Aorta (tissue), 5 donors: ENCODE data around the gene CHST12. TPM values are rescaled to one million over a fixed set of nuclear protein-coding genes. Genes with fewer than 3 reads are reported as not detected.
"Not testable (repeated sequence)": the region's sequence is repeated elsewhere in the genome, so short reads cannot be mapped to it uniquely, and the experiment has no call there.

Source experiments
- ATAC-seq: fragments of 200-7000 bp; cut with Tn5 transposase; one replicate; pipeline ENCODE4 v1.9.1; 2022; ENCODE audit warnings: moderate library complexity; ENCODE audit not compliant: low FRiP score
- DNase-seq, 2 donors: peaks; one replicate each; pipeline ENCODE4 v3.0.0-alpha.2; 2020
- H3K27ac ChIP-seq, 2 donors: one replicate each; pipeline ENCODE4 v1.5.1; 2013; ENCODE audit warnings: low read length in 2 of 2, mild to moderate bottlenecking in 2 of 2, moderate library complexity in 2 of 2, control low read depth in 1 of 2, inconsistent platforms in 1 of 2, low read depth in 1 of 2
- H3K27me3 ChIP-seq, 2 donors: one replicate each; pipeline ENCODE4 v1.6.1; 2013; ENCODE audit warnings: control low read depth in 1 of 2, low read length in 1 of 2, mild to moderate bottlenecking in 1 of 2, moderate library complexity in 1 of 2; ENCODE audit not compliant: insufficient read depth in 2 of 2, control insufficient read depth in 1 of 2
- H3K36me3 ChIP-seq, 2 donors: one replicate each; pipeline ENCODE4 v1.6.1; 2013; ENCODE audit warnings: control low read depth in 1 of 2, low read length in 1 of 2, mild to moderate bottlenecking in 1 of 2; ENCODE audit not compliant: insufficient read depth in 2 of 2, control insufficient read depth in 1 of 2
- H3K4me1 ChIP-seq, 2 donors: one replicate each; pipeline ENCODE4 v1.6.1; 2013; ENCODE audit warnings: low read length in 2 of 2, control low read depth in 1 of 2, mild to moderate bottlenecking in 1 of 2, moderate library complexity in 1 of 2; ENCODE audit not compliant: insufficient read depth in 2 of 2, control insufficient read depth in 1 of 2
- H3K4me3 ChIP-seq, 2 donors: one replicate each; pipeline ENCODE4 v1.5.1; 2013; ENCODE audit warnings: low read length in 2 of 2, control low read depth in 1 of 2, mild to moderate bottlenecking in 1 of 2
- H3K9me3 ChIP-seq: one replicate; pipeline ENCODE4 v1.6.1; 2013; ENCODE audit warnings: mild to moderate bottlenecking, low read length; ENCODE audit not compliant: control insufficient read depth
- WGBS, 2 donors: extraction: QIAGEN DNeasy Blood & Tissue Kit; methylation state at CpG; one replicate each; pipeline ENCODE4 v1.1.7; 2013; 5-methylcytosine and 5-hydroxymethylcytosine counted together
- intact Hi-C, 2 donors: fragments of 100-400 bp; cut with DNase I; formaldehyde crosslinking; loops; one replicate each; pipeline versions ENCODE4 v1.14.2 to v1.15.0; 2022
- polyA plus RNA-seq, 2 donors: library from polyadenylated mRNA; stranded (reverse); fragments of 200-250 nt; gene quantifications; one replicate each; pipeline ENCODE4 v1.2.3, GENCODE V29; 2013
- total RNA-seq, 2 donors: library from RNA; stranded (reverse); fragmentation: NEBNext Ultra II Directional; extraction: Animal tissue kit (Norgen Biotek cat#: 25700); gene quantifications; one replicate each; pipeline ENCODE4 v1.2.1, GENCODE V29; 2021
- donor health status: healthy with polysubstance abuse.
- donor health status: Bipolar disorder and iron deficiency.
- donor health status: DM: no; HTN: no; CAD: no.
- donor health status: DM: no; HTN: no; CAD: no.
- donor health status: DM: yes; HTN: yes; CAD: no.

Gene CHST12
- total and polyA plus RNA-seq, 4 donors = 2.9 to 31.8 (median 17.8) TPM

DNA sequence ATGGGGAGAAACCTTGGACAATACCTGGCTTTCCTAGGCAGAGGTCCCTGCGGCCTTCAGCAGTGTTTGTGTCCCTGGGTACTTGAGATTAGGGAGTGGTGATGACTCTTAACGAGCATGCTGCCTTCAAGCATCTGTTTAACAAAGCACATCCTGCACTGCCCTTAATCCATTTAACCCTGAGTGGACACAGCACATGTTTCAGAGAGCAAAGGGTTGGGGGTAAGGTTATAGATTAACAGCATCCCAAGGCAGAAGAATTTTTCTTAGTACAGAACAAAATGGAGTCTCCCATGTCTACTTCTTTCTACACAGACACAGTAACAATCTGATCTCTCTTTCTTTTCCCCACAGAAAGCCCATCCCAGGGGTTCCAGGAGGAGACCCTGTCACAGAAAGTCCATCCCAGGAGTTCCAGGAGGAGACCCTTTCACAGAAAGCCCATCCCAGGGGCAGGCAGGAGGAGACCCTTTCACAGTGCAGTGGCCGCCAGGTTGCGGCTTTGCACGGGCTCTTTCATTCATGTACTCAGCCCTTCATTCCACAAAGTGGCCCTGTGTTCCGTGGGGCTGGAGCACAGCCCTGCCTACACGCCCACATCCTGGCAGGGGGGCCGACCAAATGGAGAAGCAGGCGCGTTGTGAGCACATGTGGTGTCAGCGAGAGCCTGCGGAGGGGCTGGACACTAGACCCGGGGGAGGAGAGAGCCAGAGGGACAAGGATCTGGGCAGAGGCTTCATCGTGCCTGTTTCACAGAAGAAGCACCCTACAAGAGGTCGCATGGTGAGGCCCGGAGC, 13.2 kb upstream of the CHST12 start:
- DNase-seq (peak in 1 of 2 donors; percentile 66), ATAC-seq (peak; percentile 49)
- WGBS, 2 donors = 57 to 65% methylated on average over 15 to 16 of the region's 16 CpGs
- H3K4me1 ChIP-seq, H3K36me3 ChIP-seq, intact Hi-C loops, H3K27me3 ChIP-seq, H3K27ac ChIP-seq, H3K4me3 ChIP-seq, H3K9me3 ChIP-seq: not testable (repeated sequence)

DNA sequence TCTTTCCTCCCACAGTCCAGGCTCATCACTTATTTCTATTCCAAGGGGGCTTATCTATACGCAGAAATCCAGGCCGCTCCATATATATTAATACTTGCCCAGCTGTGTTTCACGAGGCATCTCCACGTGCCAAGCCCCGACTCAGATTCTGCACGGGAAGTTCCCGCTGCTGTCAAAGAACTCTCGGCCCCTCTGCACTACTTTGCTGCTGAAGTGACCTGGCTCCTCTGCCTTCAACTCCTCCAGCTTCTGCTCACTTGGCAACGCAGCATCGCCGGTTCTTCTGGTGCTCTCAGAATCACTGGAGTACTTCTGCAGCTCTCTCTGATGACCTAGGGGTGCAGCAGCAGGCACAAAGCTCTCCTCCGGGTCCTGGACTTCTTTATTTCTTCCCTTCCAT, 9.7 kb upstream of the CHST12 start:
- no peak for DNase-seq
- no peak for ATAC-seq
- Histone ChIP-seq H3K36me3 (no peaks in the 10 kb centered on the region), H3K27ac (no peak overlapping the region), H3K4me1 (no peaks in the 10 kb centered on the region), H3K27me3 (no peaks in the 10 kb centered on the region), H3K4me3 (no peak overlapping the region), H3K9me3 (no peaks in the 10 kb centered on the region)
- intact Hi-C loops = no loop called here
- WGBS, 2 donors = 53 to 59% methylated on average over 12 of the region's 12 CpGs

DNA sequence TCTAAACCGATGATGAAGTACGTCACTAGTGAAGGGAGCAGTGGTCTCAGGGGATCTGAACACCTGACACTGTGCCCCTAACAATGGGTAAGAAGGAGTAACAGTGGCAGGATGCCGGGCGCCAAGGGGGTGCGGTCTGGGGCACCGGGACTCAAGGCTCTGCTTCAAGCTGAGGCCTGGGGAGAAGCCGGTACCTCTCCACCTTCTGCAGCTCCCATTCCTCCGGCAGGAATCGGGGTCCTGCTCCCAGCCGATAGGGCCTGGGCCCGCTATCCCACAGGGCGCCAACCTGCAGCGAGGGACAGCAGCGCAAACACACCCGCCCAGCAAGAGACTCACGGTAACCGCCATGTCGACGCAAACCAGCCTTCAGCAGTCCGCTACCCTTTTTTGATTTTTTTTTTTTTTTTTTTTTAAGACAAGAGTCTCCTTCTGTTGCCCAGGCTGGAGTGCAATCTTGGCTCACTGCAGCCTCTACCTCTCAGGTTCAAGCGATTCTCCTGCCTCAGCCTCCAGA, 8.8 kb upstream of the CHST12 start:
- Histone ChIP-seq H3K27ac (no peak overlapping the region), H3K4me1 (no peaks in the 10 kb centered on the region), H3K36me3 (no peaks in the 10 kb centered on the region), H3K27me3 (no peaks in the 10 kb centered on the region), H3K9me3 (no peaks in the 10 kb centered on the region), H3K4me3 (no peak overlapping the region)
- WGBS, 2 donors = 92 to 93% methylated on average over 21 of the region's 21 CpGs
- ATAC-seq = no peak
- intact Hi-C loops = no loop called here
- no peak for DNase-seq

DNA sequence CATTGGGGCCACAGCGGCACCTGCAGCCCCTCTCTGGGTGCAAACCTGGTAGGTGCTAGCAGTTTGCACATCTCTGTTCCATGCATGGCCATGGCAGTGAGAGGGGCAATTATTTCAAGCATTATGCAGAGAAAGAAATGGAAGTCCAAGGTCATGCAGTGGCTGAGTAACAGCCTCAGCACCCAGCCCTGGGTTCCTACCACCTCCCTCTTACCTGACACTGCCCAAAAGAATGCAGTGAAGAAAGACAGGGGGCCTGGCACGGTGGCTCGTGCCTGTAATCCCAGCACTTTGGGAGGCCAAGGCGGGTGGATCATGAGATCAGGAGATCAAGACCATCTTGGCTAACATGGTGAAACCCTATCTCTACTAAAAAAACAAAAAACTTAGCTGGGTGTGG, 4.9 kb upstream of the CHST12 start:
- Histone ChIP-seq H3K9me3 (no peaks in the 10 kb centered on the region), H3K36me3 (no peaks in the 10 kb centered on the region), H3K4me1 (no peaks in the 10 kb centered on the region), H3K27ac (no peak overlapping the region), H3K27me3 (no peaks in the 10 kb centered on the region), H3K4me3 (no peak overlapping the region)
- ATAC-seq = no peak
- 83 to 91% methylated on average over 4 of the region's 4 CpGs for WGBS, 2 donors
- DNase-seq = no peak
- intact Hi-C loops = no loop called here

DNA sequence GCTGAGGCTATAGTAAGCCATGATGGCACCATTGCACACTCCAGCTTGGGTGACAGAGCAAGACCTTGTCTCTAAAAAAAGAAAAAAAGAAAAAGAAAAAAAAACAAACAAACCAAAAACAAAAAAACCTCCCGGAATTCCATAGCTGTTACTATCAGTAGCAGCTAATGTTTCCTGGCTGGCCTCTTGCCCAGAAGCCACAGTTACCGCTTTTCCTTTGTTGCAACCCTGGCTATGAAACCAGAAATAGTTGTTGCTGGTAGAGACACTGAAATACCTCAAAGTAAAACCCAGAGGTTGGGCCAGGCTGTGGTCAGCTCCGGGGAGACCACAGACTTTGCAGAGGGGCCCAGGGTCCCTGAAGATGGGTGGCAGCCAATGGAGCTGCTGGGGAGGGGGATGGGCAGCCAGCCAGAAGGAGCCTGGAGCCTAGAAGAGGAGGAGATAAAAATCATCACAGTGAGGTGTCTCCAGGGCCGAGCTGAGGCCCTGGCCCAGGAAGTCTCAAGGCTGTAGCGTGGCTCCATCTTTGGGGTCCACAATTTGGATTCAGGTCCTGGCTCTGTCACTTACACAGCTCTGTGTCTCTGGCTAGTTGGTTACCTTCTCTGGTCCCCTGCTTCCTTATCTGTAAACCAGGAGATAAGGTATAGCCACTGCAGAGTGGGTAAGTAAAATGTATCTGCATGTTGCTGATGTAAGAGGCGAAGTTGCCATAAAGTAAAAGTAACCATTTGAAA, 3.4 kb upstream of the CHST12 start:
- Histone ChIP-seq H3K27ac (peak overlapping the region in 1 of 2 donors; percentile 73), H3K9me3 (no peaks in the 10 kb centered on the region), H3K4me3 (no peak overlapping the region), H3K36me3 (no peaks in the 10 kb centered on the region), H3K4me1 (no peaks in the 10 kb centered on the region), H3K27me3 (no peaks in the 10 kb centered on the region)
- peak; percentile 50 for ATAC-seq
- 25 to 27% methylated on average over 6 of the region's 6 CpGs for WGBS, 2 donors
- peak; percentile 90 to 92 for DNase-seq
- intact Hi-C loops = loop anchor here in 1 of 2 donors (5.0 kb wide), 1 partner anchor 242 kb away; no protein-coding TSS in a partner anchor

DNA sequence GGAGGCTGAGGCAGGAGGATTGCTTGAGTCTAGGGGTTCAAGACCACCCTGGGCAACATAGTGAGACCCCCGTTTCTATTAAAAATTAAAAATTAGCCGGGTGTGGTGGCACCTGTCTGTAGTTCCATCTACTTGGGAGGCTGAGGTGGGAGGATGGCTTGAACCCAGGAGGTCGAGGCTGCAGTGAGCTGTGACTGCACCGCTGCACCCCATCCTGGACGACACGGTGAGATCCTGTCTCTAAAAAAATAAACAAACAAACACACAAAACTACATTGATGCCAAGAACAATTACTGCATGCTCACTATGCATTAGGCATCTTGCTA, 761 bp upstream of the CHST12 start:
- intact Hi-C loops = loop anchor here in 1 of 2 donors (5.0 kb wide), 1 partner anchor 240 kb away; no protein-coding TSS in a partner anchor
- no peak overlapping the region for H3K27ac ChIP-seq

DNA sequence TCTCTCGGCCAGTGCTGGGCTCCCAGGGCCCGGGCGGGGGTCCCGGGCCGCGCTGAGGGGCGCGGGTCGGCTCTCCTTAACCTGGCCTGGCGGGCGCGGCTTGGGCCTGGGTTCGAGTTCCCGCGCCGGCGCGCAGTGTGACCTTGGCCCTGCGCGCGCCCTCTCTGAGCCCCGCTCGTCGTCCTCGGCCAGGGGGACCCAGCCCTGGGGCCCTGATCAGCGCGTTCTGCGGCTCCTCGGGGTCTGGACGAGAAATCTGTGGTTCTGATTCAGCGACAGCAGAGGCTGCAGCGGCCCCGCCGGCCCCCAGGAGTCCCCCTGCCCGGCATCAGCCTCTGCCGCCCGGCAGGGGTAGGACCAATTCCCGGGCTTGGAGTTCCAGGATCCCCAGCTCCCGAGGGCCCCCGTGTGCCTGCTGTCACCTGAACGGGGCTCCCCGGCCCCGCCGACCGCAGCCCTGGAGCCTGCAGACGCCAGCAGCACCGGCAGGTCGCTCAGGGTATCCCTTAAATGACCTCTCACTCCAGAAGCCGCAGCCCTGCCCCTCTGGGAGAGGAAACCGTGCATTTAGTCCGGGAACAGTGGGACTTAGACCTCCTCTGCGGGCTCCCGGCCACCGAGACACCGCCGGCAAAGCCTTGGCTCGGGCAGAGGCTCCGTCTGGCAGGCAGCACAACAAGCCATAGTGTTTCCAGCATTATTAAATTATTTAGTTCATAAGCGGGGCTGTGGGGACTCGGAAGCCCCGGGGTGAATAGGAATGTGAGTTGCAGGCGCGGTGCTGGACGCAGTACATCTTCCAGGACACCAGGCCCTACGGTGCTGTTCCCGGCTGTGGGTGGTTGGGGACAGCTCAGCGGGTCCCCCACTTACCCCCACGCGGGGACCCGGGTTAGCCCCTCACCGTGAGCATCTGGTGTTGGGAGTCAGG, 572 bp downstream of the CHST12 start:
- H3K27me3 ChIP-seq = no peaks in the 10 kb centered on the region
- ATAC-seq = peak; percentile 43
- H3K4me3 ChIP-seq = peak overlapping the region; percentile 86 to 89
- peak; percentile 74 to 84 for DNase-seq
- no peaks in the 10 kb centered on the region for H3K36me3 ChIP-seq
- no peak overlapping the region for H3K27ac ChIP-seq
- WGBS, 2 donors = 1 to 2% methylated on average over 56 to 71 of the region's 71 CpGs
- no peaks in the 10 kb centered on the region for H3K9me3 ChIP-seq
- intact Hi-C loops = loop anchor here in 1 of 2 donors (5.0 kb wide), 1 partner anchor 238 kb away; no protein-coding TSS in a partner anchor
- no peaks in the 10 kb centered on the region for H3K4me1 ChIP-seq

More for the DNA sequence above, 761 bp upstream of the CHST12 start:
- WGBS, 2 donors = 67 to 71% methylated on average over 6 of the region's 6 CpGs
- no peaks in the 10 kb centered on the region for H3K27me3 ChIP-seq
- H3K9me3 ChIP-seq = no peaks in the 10 kb centered on the region
- DNase-seq = no peak
- no peak for ATAC-seq
- no peaks in the 10 kb centered on the region for H3K36me3 ChIP-seq
- H3K4me3 ChIP-seq = peak overlapping the region in 1 of 2 donors; percentile 43
- H3K4me1 ChIP-seq = no peaks in the 10 kb centered on the region

DNA sequence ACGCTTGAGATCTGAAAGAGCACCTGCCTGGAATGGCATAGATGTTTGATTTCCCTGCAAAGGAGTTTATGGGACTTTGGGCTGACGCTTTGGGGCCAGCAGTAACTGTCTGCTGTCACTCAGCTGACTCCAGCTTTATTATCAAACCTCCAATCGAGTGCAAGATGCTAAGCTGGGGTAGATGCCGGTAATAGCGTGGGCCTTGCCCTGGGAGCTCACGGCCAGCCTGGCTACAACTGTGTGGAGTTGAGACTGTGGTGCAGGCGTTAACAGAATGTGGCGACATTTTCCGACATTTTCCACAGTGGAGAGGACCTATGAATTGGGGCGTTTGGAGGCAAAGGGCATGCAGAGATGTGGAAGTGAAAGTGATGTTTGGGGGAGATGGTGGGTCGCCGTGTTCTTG, 1.3 kb downstream of the CHST12 start:
- Histone ChIP-seq H3K4me1 (no peaks in the 10 kb centered on the region), H3K4me3 (peak overlapping the region in 1 of 2 donors; percentile 89), H3K36me3 (no peaks in the 10 kb centered on the region), H3K27me3 (no peaks in the 10 kb centered on the region), H3K9me3 (no peaks in the 10 kb centered on the region), H3K27ac (no peak overlapping the region)
- DNase-seq = no peak
- WGBS, 2 donors = 70 to 71% methylated on average over 12 of the region's 12 CpGs
- ATAC-seq = no peak
- intact Hi-C loops = loop anchor here in 1 of 2 donors (5.0 kb wide), 1 partner anchor 238 kb away; no protein-coding TSS in a partner anchor
